NCI-H1694 treated with DMSO at 0.1 percent for 48 hours (cell line): ENCODE data around the gene PPARD.

Source experiments
- DNase-seq: peaks from one replicate; lab custom pipeline; 2025; lab: John Stamatoyannopoulos, UW

The PPARD gene

DNA sequence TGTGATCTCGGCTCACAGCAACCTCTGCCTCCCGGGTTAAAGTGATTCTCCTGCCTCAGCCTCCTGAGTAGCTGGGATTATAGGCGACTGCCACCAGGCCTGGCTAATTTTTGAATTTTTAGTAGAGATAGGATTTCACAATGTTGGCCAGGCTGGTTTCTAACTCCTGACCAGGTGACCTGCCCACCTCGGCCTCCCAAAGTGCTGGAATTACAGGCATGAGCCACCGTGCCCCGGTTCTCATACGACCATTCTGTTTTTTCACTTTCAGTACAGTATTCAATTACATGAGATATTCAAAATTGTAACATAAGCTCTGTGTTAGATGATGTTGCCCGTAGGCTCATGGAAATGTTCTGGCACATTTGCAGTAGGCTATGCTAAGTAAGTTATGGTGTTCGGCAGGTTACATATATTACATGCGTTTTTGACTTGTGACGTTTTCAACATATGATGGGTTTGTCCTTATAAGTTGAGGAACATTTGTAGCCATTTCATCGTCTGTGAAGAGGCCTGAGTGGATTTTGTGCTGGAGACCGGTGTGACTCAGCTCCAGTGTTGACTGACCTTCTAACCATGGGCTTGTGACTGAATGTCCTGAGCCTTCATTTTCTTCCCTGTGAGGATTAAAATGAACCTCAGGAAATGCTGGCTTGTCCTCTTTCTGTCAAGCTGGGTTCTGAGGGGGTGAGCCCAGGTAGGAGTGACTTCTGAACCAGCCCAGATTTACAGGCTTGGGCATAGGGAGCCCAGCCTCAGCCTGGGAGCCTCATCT lies 12.2 kb downstream of the PPARD start:
- no peak for DNase-seq

DNA sequence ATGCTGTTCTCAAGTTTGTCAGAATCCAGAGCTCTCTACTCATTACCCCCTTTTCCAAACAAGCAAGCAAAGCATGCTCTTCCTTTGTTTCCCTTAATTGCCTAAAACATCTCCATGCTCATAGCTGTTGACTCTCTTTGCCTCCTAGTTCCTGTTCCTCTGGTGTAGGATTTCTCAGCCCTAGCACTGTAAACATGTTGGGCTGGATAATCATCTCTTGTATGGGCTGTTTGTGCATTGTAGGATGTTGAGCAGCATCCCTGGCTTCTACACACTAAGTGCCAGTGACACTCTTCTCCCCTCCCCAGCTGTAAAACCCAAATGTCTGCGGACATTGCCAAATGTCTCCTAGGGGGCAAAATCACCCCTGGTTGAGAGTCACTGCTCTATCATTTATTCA lies 14.0 kb downstream of the PPARD start:
- no peak for DNase-seq

DNA sequence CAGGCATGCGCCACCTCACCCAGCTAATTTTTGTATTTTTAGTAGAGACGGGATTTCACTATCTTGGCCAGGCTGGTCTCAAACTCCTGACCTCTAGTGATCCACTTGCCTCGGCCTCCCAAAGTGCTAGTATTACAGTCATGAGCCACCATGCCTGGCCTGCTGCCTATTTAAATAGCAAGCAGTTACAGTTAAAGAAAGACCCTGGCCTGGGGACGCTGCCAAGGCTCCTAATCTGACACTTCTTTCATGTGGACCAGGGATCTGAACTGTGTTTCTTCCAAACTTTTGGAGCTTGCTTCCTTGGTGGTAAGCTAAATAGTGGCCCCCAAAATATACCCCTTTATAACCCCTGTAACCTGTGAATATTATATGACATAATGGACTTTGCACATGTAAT lies 15.3 kb downstream of the PPARD start:
- DNase-seq, result no peak

DNA sequence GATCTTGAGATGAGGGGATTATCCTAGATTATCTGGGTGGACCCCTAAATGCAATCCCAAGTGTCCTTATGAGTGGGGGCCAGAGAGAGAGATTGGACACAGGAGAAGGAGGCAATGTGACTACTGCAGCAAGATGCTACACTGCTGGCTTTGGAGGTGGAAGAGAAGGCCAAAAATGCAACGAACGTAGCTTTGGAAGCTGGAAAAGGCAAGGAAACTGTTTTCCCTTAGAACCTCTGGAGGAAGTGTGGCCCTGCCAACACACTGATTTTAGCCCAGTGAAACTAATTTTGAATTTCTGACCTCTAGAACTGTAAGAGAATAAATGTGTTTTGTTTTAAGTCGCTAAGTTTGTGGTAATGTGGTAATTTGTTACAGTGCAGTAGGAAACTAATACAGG lies 15.7 kb downstream of the PPARD start:
- no peak for DNase-seq

DNA sequence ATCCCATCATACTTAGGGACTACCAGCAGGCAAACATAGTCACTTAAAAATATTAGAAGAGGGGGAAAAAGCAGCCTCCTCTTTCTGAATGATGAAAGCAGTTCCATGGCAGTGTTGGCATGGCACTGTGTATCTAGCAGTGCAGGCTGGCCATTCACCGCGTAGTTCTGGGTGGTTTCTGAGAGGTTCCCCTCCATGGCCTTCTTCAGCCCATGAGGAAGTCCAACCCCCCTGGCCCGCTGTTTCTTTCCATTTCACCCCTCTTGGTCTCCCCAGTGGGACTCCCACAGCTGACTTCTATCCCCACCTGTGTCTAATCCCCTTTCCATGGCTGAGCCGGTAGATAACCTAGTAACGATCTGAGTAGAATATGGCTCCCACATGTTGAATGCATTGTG lies 17.0 kb downstream of the PPARD start:
- DNase-seq, result no peak

DNA sequence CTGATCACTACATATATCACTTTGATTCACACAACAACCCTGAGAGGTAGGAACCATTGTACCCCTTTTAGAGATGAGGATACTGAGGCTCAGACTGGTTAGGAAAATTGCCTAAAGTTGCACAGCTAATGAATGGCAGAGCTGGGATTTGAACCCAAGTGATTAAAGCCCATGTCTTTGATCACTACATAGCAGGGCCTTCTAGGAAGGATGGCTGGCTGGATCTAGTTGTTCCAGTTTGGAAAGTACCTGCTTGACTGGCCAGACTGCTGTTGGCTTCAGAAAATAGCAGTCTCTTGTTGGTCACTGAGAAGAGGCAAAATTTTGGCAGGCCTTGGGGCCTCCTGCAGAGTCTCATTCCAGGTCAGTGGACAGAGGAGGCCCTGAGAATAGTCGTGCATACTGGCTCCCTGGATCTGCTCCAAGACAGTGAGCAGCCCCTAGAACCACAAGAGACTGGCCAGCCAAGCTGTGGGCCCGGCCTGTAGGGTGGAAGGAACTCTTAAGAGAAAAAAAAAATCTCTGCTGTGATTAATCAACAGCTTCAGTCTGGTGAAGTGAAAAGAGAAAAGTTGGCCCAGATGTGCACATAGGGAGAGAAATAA lies 17.5 kb downstream of the PPARD start:
- no peak for DNase-seq

DNA sequence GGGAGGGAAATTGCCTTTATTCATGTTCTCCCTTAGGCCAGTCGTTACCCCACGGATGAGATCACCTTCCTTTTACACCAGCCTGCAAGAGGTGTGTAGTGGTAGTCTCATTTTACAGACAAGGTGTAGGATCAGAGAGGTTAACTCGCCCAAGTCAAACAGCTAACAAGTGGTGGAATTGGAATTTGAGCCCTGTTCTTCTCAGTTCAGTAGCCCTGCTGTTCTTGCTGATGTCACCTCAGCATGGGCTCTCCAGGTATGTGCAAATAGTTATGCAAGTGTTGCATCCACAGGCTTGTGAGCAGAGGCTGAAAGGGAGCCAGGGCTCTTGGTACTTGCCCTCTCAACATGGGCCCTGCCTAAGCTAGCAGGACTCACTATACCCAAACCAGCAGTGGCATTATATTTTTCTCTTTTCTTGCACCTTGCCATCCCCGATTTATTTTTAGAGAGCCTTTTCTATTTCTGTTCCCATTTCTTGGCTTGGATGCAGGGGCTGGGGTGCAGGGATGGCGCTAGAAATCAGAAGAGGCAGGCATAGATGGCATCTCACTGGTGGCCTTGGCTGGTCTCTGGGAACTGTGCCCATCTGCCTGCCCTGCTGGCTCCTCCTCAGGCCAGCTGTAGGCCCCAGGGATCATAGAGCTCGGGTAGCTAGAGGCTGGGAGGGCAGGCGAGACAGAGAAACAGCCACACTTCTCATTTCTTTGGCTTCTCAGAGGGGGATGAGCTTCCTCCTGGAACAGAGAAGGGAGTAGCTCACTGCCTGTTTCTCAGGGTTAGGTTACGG lies 18.2 kb downstream of the PPARD start:
- no peak for DNase-seq

DNA sequence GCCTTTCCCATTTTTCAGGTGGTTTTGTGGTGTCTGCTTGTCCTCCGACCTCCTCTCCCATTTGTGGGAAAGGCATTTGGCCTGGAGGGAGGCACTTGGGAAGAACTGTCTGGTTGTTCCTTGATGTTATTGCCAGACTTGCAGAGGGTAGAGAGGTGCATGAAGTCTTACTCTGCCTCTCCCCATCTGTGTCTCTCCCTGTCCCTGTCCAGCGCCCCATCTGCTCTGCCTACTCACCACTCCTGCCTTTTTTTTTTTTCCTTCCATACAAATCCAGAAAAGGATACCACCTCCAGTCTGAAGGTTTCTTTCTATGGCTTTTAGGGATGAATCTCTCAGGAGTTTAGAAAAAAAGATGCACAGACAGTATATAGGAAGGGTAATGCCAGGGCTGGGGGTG lies 19.8 kb downstream of the PPARD start:
- DNase-seq, result no peak

DNA sequence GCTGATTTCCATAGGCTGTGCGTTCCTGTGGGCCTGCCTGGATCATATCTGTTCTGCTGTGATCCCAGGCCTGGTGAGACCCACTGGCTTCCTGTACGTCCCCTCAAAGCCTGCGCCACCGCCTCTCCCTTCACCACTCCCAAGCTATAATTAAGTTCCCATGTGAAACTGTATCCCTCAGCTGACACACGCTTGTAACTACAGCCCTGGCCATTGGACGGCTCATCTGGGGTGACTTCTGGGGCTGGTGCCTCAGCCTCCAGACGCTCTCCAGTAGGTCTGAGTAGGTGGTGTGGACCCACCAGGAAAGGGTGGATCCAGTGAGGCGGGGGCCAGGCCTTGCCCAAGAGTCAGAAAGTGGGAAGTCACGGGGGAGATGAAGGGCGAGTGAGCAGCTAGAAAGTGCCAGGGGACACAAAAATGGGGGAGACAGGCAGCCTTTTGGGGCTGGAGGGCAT lies 21.0 kb downstream of the PPARD start:
- no peak for DNase-seq

DNA sequence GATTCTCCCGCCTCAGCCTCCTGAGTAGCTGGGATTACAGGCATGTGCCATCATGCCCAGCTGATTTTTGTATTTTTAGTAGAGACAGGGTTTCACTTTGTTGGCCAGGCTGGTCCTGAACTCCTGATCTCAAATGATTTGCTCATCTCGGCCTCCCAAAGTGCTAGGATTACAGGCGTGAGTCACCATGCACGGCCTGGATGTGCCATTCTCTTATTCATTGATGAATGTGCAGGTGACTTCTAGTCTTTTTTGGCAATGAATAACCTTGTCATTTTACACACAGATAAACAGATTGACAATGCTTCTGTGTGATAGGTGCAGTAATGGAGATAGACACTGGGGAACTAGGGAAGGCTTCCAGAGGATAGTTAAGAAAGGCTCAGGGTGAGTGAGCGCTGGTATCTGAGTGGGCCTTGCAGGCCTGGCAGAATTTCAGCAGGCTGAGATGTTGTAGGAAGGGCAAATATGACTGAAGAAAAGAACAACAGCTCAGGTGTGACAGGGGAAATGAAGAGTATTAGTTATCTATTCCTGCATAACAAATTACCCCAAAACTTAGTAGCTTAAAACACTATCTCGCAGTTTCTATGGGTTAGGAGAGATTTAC lies 23.3 kb downstream of the PPARD start:
- no peak for DNase-seq

DNA sequence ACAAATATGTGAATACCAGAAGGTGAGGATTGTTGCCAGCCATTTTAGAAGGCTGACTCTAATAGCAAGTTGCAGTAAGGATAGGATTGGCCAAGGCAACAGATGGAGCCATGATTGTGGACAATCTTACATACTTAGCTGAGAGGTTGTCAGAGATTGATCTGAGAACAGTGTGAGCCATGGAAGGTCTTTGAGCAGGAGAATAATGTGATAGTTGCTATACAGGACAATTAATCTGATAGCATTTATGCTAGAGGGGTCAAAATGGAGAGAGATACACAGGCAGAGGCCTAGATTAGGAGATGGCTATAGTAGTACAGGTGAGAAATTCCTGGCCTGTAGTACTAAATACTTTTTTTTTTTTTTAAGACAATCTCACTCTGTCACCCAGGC lies 23.8 kb downstream of the PPARD start:
- DNase-seq, result no peak

DNA sequence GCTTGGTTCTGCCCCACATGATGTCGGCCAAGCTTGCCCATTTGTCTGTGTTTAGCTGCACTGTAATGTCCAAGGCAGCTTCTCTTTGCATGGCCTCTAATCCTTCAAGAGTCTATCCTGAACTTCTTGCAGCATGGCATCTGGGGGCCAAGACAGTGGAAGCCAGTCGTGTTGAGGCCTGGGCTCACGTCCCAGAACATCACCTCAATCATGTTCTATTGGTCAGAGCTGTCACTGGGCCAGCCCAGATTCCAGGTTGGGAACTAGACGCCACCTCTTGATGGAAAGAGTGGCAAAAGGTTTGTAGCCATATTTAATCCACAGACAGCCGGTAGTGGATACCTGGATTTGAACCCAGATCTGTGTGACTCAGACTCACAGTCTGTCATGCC lies 25.3 kb downstream of the PPARD start:
- DNase-seq, result no peak

DNA sequence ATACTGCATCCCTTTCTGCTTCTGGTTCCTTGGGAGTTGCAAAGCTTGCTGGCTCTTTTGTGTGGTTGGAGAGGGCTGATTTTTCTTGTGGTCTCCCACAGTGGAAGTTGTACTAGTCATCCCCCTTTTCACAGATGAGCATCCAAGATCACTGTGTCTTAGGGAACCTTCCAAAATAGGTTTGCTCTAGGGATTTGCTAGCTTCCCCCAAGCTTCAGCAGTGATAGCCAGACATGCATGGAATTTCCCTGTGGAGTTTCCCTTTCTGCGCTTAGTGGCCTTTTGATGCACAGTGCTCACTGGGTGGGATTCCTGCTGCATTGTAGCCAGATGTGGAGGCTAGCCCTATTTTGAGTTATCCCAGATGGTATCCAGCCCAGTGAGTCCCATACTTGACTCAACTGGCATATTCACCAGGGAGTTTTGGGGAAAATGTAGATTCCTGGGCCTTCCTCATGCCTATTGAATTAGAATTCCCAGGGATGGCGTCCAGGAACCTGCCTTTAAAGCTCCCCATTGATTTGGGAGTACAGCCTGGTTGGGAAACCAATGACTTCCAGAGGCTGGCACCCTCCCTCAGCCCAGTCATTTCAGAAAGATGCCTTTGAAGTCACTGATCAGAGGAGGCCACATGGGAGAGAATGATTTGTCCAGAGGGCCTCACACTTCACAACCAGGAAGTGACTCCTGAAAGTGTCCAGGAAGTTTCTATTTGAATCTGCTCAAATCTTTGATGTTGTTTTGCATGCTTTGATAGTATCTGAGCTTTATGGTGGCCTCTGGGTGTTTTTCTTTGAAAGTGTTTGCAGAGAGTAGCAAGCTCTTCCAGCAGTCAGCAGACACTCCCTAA lies 25.9 kb downstream of the PPARD start:
- DNase-seq, result no peak

DNA sequence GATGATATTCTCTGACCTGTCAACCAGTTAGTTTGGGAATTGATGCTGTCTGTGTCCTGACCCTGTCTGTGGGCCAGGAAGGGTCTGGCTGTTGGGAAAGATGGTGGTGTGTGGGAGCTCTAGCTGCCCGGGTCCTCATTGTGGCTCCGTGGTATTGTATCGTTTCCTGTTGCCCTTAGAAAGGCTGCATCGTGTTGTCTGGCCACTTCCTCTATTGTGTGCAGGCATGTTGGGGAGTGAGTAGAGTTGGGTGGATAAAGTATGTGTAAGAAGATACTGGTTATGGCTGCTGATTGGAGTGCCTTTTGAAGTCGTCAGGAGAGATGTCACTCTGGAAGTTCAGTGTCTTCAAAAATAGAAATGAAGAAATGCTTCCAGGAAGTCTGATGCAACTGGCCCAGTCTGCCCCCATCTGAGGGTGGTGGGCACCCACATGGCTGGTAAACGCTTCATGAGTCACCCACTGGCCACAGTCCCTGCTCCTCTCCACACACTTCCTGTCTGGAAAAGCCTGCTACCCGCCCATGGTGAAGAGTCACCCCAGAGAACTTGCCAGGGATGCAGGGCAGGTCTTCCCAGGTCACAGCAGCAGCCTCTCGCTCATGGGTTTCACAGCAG lies 27.9 kb downstream of the PPARD start:
- DNase-seq, result no peak

DNA sequence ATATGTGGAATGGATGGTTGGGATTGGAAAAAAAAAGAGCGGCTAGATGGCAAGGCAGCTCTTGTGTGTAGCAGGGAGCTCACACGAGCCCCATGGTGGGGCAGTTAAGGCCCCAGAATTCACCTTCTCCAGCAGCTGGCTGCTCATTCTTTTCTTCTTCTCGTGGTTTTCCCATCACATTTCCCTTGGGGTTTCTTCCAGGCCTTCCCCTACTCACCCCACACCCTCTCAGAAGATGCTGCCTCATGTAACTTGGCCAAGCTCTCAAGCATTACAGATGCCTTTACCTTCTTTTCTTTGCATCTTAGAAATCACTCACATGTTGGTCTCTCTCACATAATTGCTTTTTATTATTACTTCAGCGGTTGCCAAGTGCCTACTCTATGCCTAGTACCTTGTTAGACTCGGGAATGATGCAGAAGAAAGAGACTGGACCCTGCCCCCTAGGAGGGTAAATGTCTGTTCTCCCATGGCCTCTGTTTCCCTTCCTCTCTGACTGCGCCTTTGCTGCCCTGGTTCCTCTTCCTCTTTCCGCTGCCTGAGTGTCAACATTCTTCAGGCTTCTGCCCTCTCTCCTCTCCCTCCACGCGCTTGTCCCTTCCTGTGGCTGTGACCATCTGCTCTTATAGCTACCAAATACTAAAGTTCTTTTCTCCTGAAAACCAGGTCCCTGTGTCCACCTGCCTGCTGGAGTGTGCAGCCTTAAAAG lies 28.6 kb downstream of the PPARD start:
- no peak for DNase-seq

DNA sequence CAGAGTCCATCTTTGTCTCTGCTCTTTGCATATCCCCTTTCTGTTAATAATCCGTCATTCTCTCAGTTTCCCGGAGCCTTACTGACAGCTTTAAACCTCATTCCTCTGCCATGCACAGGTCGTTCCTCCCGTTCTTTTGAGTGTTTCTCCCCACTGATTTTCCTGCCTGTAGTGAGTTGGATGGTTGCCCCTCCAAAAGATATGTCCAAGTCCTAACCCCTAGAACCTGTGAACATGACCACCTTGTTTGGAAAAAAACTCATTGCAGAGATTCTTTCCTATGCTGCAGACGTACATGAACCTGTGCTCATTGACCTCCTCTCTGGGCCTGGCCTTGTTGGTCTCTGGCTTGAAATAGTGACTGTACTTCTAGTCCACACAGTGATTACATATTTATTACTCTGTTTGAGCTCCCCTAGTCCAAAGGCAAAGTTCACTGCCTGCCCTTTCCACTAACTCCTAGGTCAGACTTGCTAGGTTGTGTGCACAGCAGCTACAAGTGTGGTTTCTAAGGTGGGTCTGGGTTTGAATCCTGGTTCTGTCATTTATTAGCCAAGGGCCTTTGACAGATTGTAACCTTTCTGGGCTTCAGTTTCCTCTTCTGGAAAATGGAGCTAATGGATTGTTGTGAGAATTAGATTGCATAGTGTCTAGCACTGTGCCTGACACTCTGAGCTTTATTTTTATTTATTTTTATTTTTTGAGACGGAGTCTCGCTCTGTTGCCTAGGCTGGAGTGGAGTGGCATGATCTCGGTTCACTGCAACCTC lies 29.3 kb downstream of the PPARD start:
- DNase-seq, result no peak

DNA sequence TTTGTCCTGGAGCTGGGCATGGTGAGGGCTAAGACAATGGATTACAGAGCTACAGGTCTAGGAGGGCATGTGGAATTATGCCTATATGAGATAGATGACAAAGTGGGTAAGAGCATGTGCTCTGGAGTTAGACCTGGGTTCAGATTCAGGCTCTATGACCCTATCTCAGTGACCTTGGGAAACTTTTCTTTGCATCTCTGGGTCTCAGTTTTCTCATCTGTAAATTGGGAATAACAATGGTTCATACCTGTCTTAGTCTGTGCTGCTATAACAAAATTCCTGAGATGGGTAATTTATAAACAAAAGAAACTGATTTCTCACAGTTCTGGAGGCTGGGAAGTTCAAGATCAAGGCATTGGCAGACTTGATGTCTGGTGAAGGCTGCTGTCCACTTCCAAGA lies 30.3 kb downstream of the PPARD start:
- DNase-seq, result no peak

DNA sequence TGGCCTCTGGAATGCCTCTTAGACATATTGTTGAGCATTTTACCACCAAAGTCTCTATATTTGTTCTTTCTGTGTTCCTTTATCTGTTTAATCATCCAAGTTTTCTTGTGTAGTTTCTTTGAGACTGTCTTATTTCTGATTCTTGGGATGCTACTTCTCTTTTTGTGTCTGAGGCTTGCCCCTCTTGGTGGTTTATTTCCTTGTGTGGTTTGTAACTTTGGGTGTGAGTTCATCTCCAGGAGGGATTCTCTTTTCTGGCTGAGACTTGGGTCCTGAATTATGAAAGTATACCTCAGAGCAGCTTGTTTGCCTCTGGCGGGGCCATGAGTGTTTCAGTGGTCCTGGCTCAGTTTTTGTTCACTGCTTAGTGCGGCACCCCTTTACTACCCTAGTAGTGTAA lies 33.9 kb downstream of the PPARD start:
- no peak for DNase-seq

DNA sequence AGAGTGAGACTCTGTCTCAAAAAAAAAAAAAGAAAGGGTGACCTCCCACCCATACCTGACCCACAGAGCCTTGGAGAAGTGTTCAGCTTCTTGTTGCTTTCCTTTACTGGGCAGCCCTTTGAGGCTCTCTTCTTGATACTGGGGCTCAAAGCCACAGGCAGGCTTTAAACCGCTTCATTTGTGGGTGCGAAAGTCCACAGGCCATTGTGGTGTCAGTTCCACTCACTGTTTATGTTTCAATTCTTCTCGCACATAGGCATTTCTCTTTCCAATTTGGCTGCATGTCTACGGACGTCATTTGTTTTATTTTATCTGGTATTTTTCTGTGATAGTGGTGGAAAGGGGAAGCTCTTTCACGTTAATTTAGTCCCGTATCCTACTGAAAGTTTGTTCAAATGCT lies 34.6 kb downstream of the PPARD start:
- no peak for DNase-seq

DNA sequence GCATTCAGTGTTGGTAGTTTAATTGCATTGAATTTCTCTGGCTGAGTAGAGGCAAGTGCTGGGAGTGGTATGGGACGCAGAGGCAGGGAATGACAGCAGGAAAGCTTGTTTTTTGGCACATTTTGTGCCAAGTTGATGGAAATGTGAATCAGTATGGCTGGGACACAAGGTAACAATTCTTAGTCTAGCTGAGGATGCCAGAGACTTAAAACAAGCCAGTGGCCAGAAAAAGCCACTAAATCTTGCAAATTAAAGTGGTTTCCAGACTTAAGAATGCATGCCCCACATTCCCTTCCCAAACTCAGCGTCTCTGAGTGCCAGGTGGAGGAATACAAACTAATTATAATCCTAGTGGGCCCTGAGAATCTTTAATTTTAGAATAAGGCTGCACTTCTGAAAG lies 35.9 kb downstream of the PPARD start:
- no peak for DNase-seq
